Measurements from ENCODE around the gene DMRT1.

DMRT1 gene

GRCh38 chr9:1014225-1014624 is 172.7 kb downstream of the DMRT1 start:
- Histone ChIP-seq H3K27ac (no peak overlapping the region), H3K4me3 (no peak overlapping the region)
- DNase-seq (ENCODE audit: low spot score) = no peak
- TF ChIP-seq CTCF (IDR thresholded peaks at IDR 0.05) = no peak

- H3K27ac ChIP-seq = no peak overlapping the region
- TF ChIP-seq CTCF (IDR thresholded peaks at IDR 0.05) = no peak
- H3K4me3 ChIP-seq = no peak overlapping the region
- DNase-seq (ENCODE audit: low spot score) = no peak
Observed at GRCh38 chr9:1014640-1015039, 173.1 kb downstream of the DMRT1 start.

GRCh38 chr9:1018121-1018520 is 176.6 kb downstream of the DMRT1 start:
- TF ChIP-seq CTCF (IDR thresholded peaks at IDR 0.05) = no peak
- H3K4me3 ChIP-seq = no peak overlapping the region
- H3K27ac ChIP-seq = no peak overlapping the region
- no peak for DNase-seq (ENCODE audit: low spot score)

Measured in coronary artery (tissue), 2 donors.